Stimulated activated CD4-positive, alpha-beta T cell treated with anti-CD3 and anti-CD28 coated beads, Interleukin-1b, Interleukin-23, amount 100 ng/mL, for 48 hours (primary cell): Measurements from ENCODE around the gene SLCO4C1.
"Not testable (repeated sequence)": the region's sequence is repeated elsewhere in the genome, so short reads cannot be mapped to it uniquely, and the experiment has no call there.

Experiments used
- DNase-seq: peaks from one replicate; pipeline ENCODE4 v3.0.0-alpha.2; 2020

Gene SLCO4C1

GRCh38 chr5:102296178-102296817, at the start of gene SLCO4C1:
Gene SLCO4C1 (minus strand): TSS chr5:102296284. CDS start chr5:102296262, 22 bp downstream.
- DNase-seq = peak; percentile 73

DNA sequence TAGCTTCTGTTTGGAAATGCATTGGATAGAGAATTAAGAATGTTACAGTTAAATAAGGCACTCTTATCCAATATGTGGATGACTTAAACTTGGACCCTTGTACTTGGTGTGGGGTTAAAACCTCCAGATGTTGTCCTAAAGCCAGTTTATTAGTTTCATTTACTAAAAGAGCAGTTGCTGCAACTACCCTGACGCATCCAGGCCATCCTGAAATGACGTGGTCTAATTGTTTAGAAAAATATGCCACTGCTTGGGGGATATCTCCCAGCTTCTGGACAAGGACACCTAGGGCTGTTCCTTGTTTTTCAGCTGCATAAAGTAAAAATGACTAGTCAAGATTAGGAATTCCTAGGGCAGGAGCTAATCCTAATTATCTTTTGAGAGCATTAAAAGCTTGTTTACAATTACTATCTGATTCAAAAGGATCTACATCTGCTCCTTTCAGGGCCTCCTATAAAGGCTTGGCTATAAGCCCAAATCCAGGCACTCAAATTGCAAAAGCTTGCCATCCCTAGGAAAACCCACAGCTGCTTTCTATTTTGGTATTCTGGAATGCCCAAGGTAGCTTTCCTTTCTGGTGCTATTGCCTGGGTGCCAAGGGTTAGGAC, 45.7 kb upstream of the SLCO4C1 start:
- no peak for DNase-seq

- DNase-seq = no peak
These were observed 28.6 kb upstream of the SLCO4C1 start for GRCh38 chr5:102324714-102325113.

DNA sequence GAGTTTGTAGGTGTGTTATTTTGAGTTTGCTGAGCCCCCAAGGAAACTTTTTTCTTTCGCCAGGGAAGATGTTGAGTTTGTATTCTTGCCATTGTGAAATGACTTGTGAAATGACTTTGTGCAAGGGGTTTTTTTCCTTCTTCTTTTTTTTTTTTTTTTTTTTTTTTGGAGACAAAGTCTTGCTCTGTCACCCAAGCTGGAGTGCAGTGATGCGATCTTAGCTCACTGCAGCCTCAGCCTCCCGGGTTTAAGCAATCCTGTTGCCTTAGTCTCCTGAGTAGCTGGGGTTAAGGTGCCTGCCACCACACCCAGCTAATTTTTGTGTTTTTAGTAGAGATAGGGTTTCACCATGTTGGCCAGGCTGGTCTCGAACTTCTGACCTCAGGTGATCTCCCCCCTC, 22.7 kb upstream of the SLCO4C1 start:
- not testable (repeated sequence) for DNase-seq

DNA sequence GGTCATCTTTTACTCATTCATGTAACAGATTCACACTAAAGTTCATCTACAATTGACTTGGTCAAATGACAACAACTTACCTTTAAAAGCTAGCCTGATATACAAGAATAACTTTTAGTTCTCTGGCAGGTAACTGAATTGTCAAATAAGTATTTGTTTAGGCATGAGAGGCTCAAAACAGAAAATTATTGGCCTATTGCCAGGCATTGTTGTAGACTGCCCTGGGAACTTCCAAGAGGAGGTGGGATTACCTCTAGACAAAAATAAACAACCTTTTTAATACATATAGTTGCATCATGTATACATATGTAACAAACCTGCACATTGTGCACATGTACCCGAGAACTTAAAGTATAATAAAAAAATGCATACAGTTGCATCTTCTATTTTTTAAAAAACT, 18.2 kb upstream of the SLCO4C1 start:
- no peak for DNase-seq

- no peak for DNase-seq
These were observed 17.8 kb upstream of the SLCO4C1 start for GRCh38 chr5:102313912-102314311.

- DNase-seq = no peak
These were observed 16.7 kb upstream of the SLCO4C1 start for GRCh38 chr5:102312586-102313370.

DNA sequence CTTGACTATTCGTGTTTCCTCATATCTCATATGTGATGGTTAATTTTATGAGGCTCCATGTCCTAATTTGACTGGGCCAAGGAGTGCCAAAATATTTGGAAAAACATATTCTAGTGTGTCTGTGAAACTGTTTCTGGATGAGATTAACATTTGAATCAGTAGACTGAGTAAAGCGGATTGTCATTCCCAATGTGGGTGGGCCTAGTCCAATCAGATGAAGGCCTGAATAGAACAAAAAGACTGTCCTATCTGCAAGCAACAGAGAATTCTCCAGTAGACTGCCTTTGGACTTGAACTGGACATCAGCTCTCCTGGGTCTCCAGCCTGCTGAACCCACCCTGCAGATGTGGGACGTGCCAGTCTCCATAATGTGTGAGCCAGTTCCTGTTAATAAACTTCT, 13.5 kb upstream of the SLCO4C1 start:
- DNase-seq = no peak

GRCh38 chr5:102307232-102307631, 11.1 kb upstream of the SLCO4C1 start:
- no peak for DNase-seq

GRCh38 chr5:102306121-102306520, 10.0 kb upstream of the SLCO4C1 start:
- DNase-seq = no peak

GRCh38 chr5:102295534-102296177, 428 bp downstream of the SLCO4C1 start:
- no peak for DNase-seq

GRCh38 chr5:102294886-102295395, 1.1 kb downstream of the SLCO4C1 start:
- no peak for DNase-seq

DNA sequence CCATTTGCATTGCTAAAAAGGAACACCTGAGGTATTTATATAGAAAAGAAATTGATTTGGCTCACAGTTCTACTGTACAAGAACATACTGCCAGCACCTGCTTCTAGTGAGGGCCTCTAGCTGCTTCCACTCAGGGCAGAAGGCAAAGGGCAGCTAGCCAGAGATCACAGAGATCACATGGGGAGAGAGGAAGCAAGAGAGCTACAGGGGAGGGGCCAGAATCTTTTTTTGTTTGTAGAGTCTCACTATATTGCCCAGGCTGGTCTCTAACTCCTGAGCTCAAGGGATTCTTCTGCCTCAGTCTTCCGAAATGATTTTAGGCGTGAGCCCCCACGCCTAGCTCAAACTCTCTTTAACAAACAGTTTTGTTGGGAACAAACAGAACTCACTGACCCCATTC, 6.1 kb downstream of the SLCO4C1 start:
- no peak for DNase-seq

- DNase-seq = no peak
These were observed 6.7 kb downstream of the SLCO4C1 start for GRCh38 chr5:102289251-102289899.

DNA sequence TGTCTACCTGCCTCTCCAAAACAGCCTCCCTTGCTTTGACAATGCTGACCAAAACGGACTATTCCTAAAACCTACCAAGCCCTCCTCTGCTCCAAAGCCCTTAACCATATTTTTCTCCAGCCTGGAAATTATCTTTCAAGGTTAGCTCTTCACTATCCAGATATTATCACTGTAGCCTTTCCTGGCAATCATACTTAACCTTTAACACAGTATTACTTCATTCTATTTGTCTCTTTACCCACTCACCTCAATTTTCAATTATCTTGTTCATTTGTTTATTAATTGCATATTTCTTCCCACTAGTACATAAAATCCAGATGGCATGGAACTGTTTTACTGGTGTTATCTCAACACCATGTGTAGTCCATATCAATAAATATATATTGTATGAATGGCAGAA, 7.5 kb downstream of the SLCO4C1 start:
- no peak for DNase-seq

DNA sequence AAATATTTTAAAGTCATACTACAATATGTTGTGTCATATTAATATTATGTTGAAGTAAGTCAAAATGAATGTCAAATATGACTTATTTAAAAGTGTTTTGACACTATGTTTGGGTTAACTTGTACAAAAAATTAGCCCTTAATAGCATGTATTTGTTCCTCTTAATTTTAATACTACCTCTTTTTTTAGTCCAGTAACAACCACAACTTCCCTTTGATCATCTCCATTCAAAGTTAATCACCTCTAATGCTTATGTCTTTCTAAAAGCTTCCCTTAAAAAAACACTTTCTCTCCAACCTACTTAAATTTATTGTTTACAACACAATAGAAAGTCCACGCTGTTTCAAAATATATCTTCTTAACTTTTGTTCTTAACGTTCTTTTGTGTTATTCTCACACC, 9.6 kb downstream of the SLCO4C1 start:
- no peak for DNase-seq

DNA sequence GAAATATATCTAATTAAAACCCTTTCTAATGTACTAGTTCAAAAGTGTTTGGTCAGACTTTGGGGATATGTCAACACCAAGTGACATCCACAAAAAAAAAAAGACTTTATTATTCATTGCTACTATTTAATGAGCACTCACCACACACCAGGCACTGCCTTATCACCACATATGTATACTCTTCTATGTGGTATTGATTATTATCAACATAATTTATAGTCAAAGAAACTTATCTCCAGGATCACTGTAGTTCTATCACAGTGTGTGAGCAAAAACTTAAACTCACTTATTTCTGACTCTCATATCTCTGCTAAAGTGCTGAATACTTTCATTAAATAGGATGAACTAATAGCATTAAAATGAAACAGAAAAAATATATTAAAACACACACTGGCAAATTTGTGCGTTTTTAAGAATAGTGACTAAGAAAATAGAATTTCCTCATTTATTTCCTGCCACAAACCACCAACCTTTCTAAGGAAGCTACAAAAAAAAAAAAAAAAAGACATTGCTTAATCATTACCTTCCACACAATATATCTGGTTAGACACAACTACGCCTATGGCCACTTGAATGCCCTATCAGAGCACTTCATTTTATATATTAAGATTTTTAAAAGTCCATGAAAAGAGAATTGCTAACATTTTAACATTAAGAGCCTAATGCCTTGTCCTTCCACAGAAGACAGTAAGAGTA, 12.8 kb downstream of the SLCO4C1 start:
- DNase-seq = no peak

GRCh38 chr5:102279711-102280110, 16.4 kb downstream of the SLCO4C1 start:
- no peak for DNase-seq

- DNase-seq = no peak
These were observed 17.9 kb downstream of the SLCO4C1 start for GRCh38 chr5:102278231-102278630.

GRCh38 chr5:102277144-102277543, 18.9 kb downstream of the SLCO4C1 start:
- no peak for DNase-seq

- no peak for DNase-seq
These were observed 24.3 kb downstream of the SLCO4C1 start for GRCh38 chr5:102271759-102272158.

DNA sequence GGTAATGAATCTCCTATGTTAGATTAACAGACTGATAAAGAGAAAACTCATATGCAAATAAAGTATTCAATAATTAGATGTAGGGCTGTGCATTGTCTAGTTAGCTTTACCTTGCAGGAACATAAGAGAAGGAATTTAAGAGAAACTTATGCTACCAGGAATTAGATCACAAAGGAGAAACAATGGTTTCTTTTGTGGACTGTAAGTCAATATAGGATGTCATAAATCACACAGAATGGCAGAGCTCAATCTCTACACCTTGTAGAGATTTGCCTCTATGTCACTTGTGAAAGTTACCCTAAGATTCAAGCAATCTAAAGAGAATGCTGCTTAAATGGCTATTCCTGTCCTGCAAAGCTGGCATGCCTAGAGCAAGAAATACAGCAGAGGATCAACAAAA, 26.0 kb downstream of the SLCO4C1 start:
- no peak for DNase-seq
